ENCODE results near the gene MTMR11. TPM values are rescaled to one million over a fixed set of nuclear protein-coding genes. Genes with fewer than 3 reads are reported as not detected.
A peak's percentile ranks its signal among the peaks of the same experiment; 100 is the strongest.

Gene MTMR11
- total RNA-seq, 1 experiment from 2014 or later, result 10.5 TPM

- peaks cover 9 to 18% of the 10 kb centered on the region in 2 experiments; a peak in 3 of 4 replicates for H3K4me1 ChIP-seq (ENCODE audit: control insufficient read depth in 1 of 2, insufficient read depth in 2 of 2, low read length in 2 of 2)
- H3K4me2 ChIP-seq (ENCODE audit: low read length), result peak overlapping the region; percentile 92; the same call in 1 of the 2 replicates
- H3K4me3 ChIP-seq (replicated peaks in 1 of 2; ENCODE audit: low read depth in 1 of 2, low read length in 2 of 2), result peak overlapping the region in 1 of 2 experiments; percentile 99; a peak in 1 of 4 replicates
- BruUV-seq (replicated peaks), result no TSS peak
- H3K9me3 ChIP-seq (ENCODE audit: control insufficient read depth in 1 of 2, insufficient read depth in 1 of 2, low read depth in 1 of 2, low read length in 2 of 2), result no peaks in the 10 kb centered on the region
- H3K36me3 ChIP-seq (ENCODE audit: control insufficient read depth in 1 of 2, insufficient read depth in 2 of 2, low read length in 2 of 2), result peaks cover 36 to 45% of the 10 kb centered on the region in 2 experiments; a peak in 3 of 4 replicates
- H3K27ac ChIP-seq (ENCODE audit: low read depth, low read length), result no peak overlapping the region
- TF ChIP-seq MAX (IDR thresholded peaks at IDR 0.05) (no peak), ATF3 (IDR thresholded peaks at IDR 0.05) (no peak), EZH2 (IDR thresholded peaks at IDR 0.05) (no peak), YY1 (IDR thresholded peaks at IDR 0.05; ENCODE audit: extremely low read depth, insufficient replicate concordance, low read depth, low read length) (no peak), POLR2A (IDR thresholded peaks at IDR 0.05; ENCODE audit: borderline replicate concordance, extremely low read depth, insufficient read depth, insufficient read length) (no peak), ZBTB33 (IDR thresholded peaks at IDR 0.05; ENCODE audit: extremely low read depth, insufficient replicate concordance, low read length) (no peak), RAD21 (IDR thresholded peaks at IDR 0.05; ENCODE audit: low read depth) (no peak), TCF7L2 (IDR thresholded peaks at IDR 0.05; ENCODE audit: borderline replicate concordance, extremely low read depth, insufficient read depth, insufficient read length) (no peak), CTCF (IDR thresholded peaks at IDR 0.05 in 2 of 3, conservative IDR thresholded peaks at IDR 0.05 in 1 of 3; ENCODE audit: borderline replicate concordance in 1 of 3, insufficient read depth in 1 of 3, low read depth in 2 of 3, low read length in 2 of 3) (no peak), ZNF274 (IDR thresholded peaks at IDR 0.05; ENCODE audit: low read depth, low read length) (no peak), EGR1 (IDR thresholded peaks at IDR 0.05; ENCODE audit: low read depth) (no peak), JUND (IDR thresholded peaks at IDR 0.05) (no peak), POLR2AphosphoS5 (IDR thresholded peaks at IDR 0.05; ENCODE audit: low read depth, low read length) (no peak), ZFX (IDR thresholded peaks at IDR 0.05) (no peak), SP1 (IDR thresholded peaks at IDR 0.05; ENCODE audit: low read depth) (no peak), CBX3 (IDR thresholded peaks at IDR 0.05; ENCODE audit: low read depth) (no peak), FOSL1 (IDR thresholded peaks at IDR 0.05; ENCODE audit: low read depth) (no peak), REST (IDR thresholded peaks at IDR 0.05; ENCODE audit: low read depth) (no peak), ELF1 (IDR thresholded peaks at IDR 0.05; ENCODE audit: borderline replicate concordance, low read depth) (no peak), EZH2phosphoT487 (IDR thresholded peaks at IDR 0.05; ENCODE audit: borderline replicate concordance) (no peak)
- ChIA-PET RAD21 (ENCODE audit: low non-redundant PET in 1 of 2, low total read pairs in 2 of 2, uncharacterized antibody in 2 of 2, unreplicated experiment in 2 of 2) (no interaction called here), CTCF (no interaction called here), POLR2A (no interaction called here)
- H2AFZ ChIP-seq (ENCODE audit: low read depth, low read length, poor library complexity, severe bottlenecking), result no peak overlapping the region
- no peak for ATAC-seq
- intact Hi-C loops (cut with micrococcal nuclease), result no loop called here
- no peaks in the 10 kb centered on the region for H3K9me2 ChIP-seq (ENCODE audit: insufficient read depth)
- no peaks in the 10 kb centered on the region for H3K27me3 ChIP-seq (ENCODE audit: insufficient read depth, low read length)
- peaks cover 5% of the 10 kb centered on the region; the same call in 1 of the 2 replicates for H4K20me1 ChIP-seq (ENCODE audit: insufficient read depth)
- no peak overlapping the region for H3K9ac ChIP-seq (ENCODE audit: low read length)
- peaks cover 44% of the 10 kb centered on the region for H3K79me2 ChIP-seq (ENCODE audit: insufficient read depth, low read length)
- DNase-seq (ENCODE audit: low read depth, low spot score), result no peak
Measured at GRCh38 chr1:149925751-149926150, 10.9 kb downstream of the MTMR11 start.

All from HCT116 (cell line).